DND-41 (cell line): ENCODE data around the gene C1QL2.

Experiments
- CTCF ChIP-seq: IDR thresholded peaks from 2 replicates; pipeline ENCODE4 v1.5.1; 2012; ENCODE audit warnings: borderline replicate concordance, low read length, moderate library complexity, mild to moderate bottlenecking; ENCODE audit not compliant: poor library complexity, severe bottlenecking; ENCODE audit errors: extremely low read depth
- EZH2 ChIP-seq: IDR thresholded peaks from 3 replicates; pipeline ENCODE4 v1.6.1; 2012; ENCODE audit warnings: borderline replicate concordance, low read depth, mild to moderate bottlenecking, moderate library complexity, low read length, inconsistent platforms; ENCODE audit not compliant: severe bottlenecking

DNA sequence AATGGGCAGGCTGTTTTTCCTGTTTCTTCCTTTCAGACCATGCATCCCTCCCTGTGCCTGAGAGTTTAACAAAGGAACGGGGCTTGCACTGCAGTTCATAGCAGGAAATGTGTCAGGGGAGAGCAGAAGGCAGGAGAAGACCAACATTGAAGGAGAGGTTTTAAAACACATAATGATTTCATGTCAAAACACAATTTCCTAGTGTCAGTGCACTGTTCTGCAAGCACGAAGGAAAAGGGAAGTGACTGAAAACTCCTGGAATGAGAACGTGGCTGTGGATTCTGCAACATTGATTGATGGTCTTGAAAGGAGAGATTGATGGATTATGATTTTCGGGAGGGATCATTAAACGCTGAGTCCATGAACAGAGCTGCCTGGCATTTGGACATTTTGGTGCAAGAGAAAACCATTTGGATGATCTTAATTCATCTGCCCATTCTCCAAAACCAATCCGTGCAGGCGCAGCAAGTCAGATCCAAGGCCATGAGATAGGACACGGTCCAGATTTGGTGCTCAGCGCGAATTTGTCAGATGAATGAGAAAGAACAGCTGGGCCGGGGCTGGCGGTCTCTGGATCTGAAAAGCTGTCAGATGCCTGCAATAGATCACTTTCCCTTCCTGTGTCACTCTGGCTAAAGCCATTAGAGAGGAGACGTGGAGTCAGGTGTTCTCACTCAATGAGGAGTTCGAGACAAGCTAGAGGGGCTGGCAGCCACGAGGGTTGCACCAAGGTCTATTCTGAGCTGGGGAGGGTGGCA lies 38.4 kb downstream of the C1QL2 start:
- no peak for TF ChIP-seq CTCF
- no peak for TF ChIP-seq EZH2
